IMR-90 (cell line): Measurements from ENCODE around the gene ENDOV. TPM values are rescaled to one million over a fixed set of nuclear protein-coding genes. Genes with fewer than 3 reads are reported as not detected.

Experiments used
- ATAC-seq: fragments of 200-7000 bp; cut with Tn5 transposase; 2 replicates; pipeline ENCODE4 v1.9.1; 2020; ENCODE audit warnings: low read depth, mild to moderate bottlenecking, moderate library complexity
- BruUV-seq: library from RNA; stranded (reverse); fragments of 400-500 nt; replicated peaks from 2 replicates; lab custom pipeline; 2021; lab: Mats Ljungman, UMichigan
- CTCF ChIA-PET: fragments of 300-600 bp; formaldehyde crosslinking; extraction: SDS; loops from one replicate; lab custom pipeline; 2021; ENCODE audit warnings: antibody characterized with exemption; lab: Yijun Ruan, JAX
- POLR2A ChIA-PET: fragments of 300-600 bp; sonication (Branson Sonifier 250); formaldehyde crosslinking; loops from one replicate; lab custom pipeline; 2022; ENCODE audit warnings: antibody characterized with exemption; ENCODE audit not compliant: unreplicated experiment; lab: Charles Lee
- DNase-seq: peaks from one replicate; pipeline ENCODE4 v3.0.0; 2013
- H2AFZ ChIP-seq: replicated peaks from 2 replicates; pipeline ENCODE3; 2013; ENCODE audit warnings: low read length, mild to moderate bottlenecking; ENCODE audit not compliant: poor library complexity
- H2AK5ac ChIP-seq: 2 replicates; pipeline ENCODE4 v1.6.1; 2013; ENCODE audit warnings: low read depth, low read length, inconsistent platforms
- H2AK9ac ChIP-seq: replicated peaks from 2 replicates; pipeline ENCODE3; 2013; ENCODE audit warnings: mild to moderate bottlenecking, low read depth, low read length, moderate library complexity; ENCODE audit not compliant: poor library complexity
- H2BK120ac ChIP-seq: 2 replicates; pipeline ENCODE4 v1.6.1; 2013; ENCODE audit warnings: low read depth, low read length, inconsistent platforms
- H2BK15ac ChIP-seq: 3 replicates; pipeline ENCODE4 v1.6.1; 2013; ENCODE audit warnings: low read depth, low read length, inconsistent platforms
- H2BK20ac ChIP-seq: 2 replicates; pipeline ENCODE4 v1.6.1; 2013; ENCODE audit warnings: low read depth, mild to moderate bottlenecking, inconsistent platforms, low read length, moderate library complexity
- H2BK5ac ChIP-seq: 2 replicates; pipeline ENCODE4 v1.6.1; 2013; ENCODE audit warnings: mild to moderate bottlenecking, low read depth, low read length, inconsistent platforms; ENCODE audit not compliant: poor library complexity, severe bottlenecking
- H3K14ac ChIP-seq: replicated peaks from 2 replicates; pipeline ENCODE4 v1.6.1; 2013; ENCODE audit warnings: low read depth, low read length, inconsistent platforms
- H3K18ac ChIP-seq: 2 replicates; pipeline ENCODE4 v1.6.1; 2013; ENCODE audit warnings: low read depth, low read length, control low read depth
- H3K23ac ChIP-seq: 2 replicates; pipeline ENCODE4 v1.6.1; 2013; ENCODE audit warnings: low read depth, low read length, inconsistent platforms
- H3K27ac ChIP-seq: 2 replicates; pipeline ENCODE4 v1.5.1; 2013; ENCODE audit warnings: mild to moderate bottlenecking, control low read depth, low read length; ENCODE audit not compliant: insufficient read depth
- H3K27me3 ChIP-seq: 2 replicates; pipeline ENCODE4 v1.6.1; 2013; ENCODE audit warnings: low read length; ENCODE audit not compliant: control insufficient read depth, insufficient read depth
- H3K36me3 ChIP-seq: 2 replicates; pipeline ENCODE4 v1.6.1; 2013; ENCODE audit warnings: low read length, mixed read lengths; ENCODE audit not compliant: control insufficient read depth, insufficient read depth
- H3K4ac ChIP-seq: 2 replicates; pipeline ENCODE4 v1.6.1; 2013; ENCODE audit warnings: low read depth, low read length, inconsistent platforms
- H3K4me1 ChIP-seq: 2 replicates; pipeline ENCODE4 v1.6.1; 2013; ENCODE audit warnings: low read length, mixed read lengths; ENCODE audit not compliant: control insufficient read depth, insufficient read depth
- H3K4me2 ChIP-seq: 2 replicates; pipeline ENCODE4 v1.6.1; 2013; ENCODE audit warnings: low read depth, mild to moderate bottlenecking, control low read depth, low read length, moderate library complexity
- H3K4me3 ChIP-seq: 2 replicates; pipeline ENCODE4 v1.5.1; 2013; ENCODE audit warnings: low read depth, mild to moderate bottlenecking, control low read depth, low read length, moderate library complexity; ENCODE audit not compliant: insufficient read depth
- H3K56ac ChIP-seq: 2 replicates; pipeline ENCODE4 v1.6.1; 2013; ENCODE audit warnings: low read length, inconsistent platforms; ENCODE audit not compliant: insufficient read depth; ENCODE audit errors: extremely low read depth
- H3K79me1 ChIP-seq, 2 experiments: 2 replicates each; pipeline ENCODE4 v1.6.1; 2013; ENCODE audit warnings: low read length in 2 of 2, inconsistent platforms in 1 of 2, low read depth in 1 of 2
- H3K9ac ChIP-seq: 2 replicates; pipeline ENCODE4 v1.6.1; 2013; ENCODE audit warnings: low read depth, low read length, control low read depth
- H3K9me1 ChIP-seq: 2 replicates; pipeline ENCODE4 v1.6.1; 2013; ENCODE audit warnings: low read length, inconsistent platforms; ENCODE audit not compliant: insufficient read depth
- H3K9me3 ChIP-seq: 2 replicates; pipeline ENCODE4 v1.6.1; 2013; ENCODE audit warnings: low read length; ENCODE audit not compliant: control insufficient read depth, insufficient read depth
- H4K20me1 ChIP-seq: 2 replicates; pipeline ENCODE4 v1.6.1; 2013; ENCODE audit warnings: low read length, inconsistent platforms; ENCODE audit not compliant: insufficient read depth
- H4K5ac ChIP-seq: 2 replicates; pipeline ENCODE4 v1.6.1; 2013; ENCODE audit warnings: mild to moderate bottlenecking, low read depth, low read length, control low read depth
- H4K8ac ChIP-seq, 2 experiments: 2 replicates each; pipeline ENCODE4 v1.6.1; 2013; ENCODE audit warnings: low read depth in 2 of 2, low read length in 2 of 2, control low read depth in 1 of 2, inconsistent platforms in 1 of 2
- H4K91ac ChIP-seq: 2 replicates; pipeline ENCODE4 v1.6.1; 2013; ENCODE audit warnings: low read depth, low read length, inconsistent platforms; ENCODE audit not compliant: insufficient read depth
- BHLHE40 ChIP-seq: fragments of 150-350 bp; IDR thresholded peaks from 2 replicates; pipeline ENCODE4 v1.6.1; 2016; ENCODE audit warnings: mild to moderate bottlenecking, low read depth, low read length
- CEBPB ChIP-seq: IDR thresholded peaks from 2 replicates; pipeline ENCODE4 v1.6.1; 2012; ENCODE audit warnings: low read depth, low read length, improper control_type of control experiment
- CHD1 ChIP-seq: IDR thresholded peaks from 2 replicates; pipeline ENCODE4 v1.6.1; 2012; ENCODE audit warnings: low read depth, low read length, improper control_type of control experiment
- CTCF ChIP-seq: conservative IDR thresholded peaks from 2 replicates; pipeline ENCODE4 v1.5.1; 2012; ENCODE audit warnings: mild to moderate bottlenecking, low read depth, low read length, improper control_type of control experiment
- FOS ChIP-seq: fragments of 150-350 bp; IDR thresholded peaks from 2 replicates; pipeline ENCODE4 v1.6.1; 2016; ENCODE audit warnings: low read depth, low read length
- MAFK ChIP-seq: IDR thresholded peaks from 2 replicates; pipeline ENCODE4 v1.6.1; 2012; ENCODE audit warnings: low read depth, low read length, improper control_type of control experiment
- MAZ ChIP-seq: IDR thresholded peaks from 2 replicates; pipeline ENCODE4 v1.6.1; 2012; ENCODE audit warnings: low read depth, mild to moderate bottlenecking, low read length, improper control_type of control experiment, moderate library complexity, borderline replicate concordance
- MXI1 ChIP-seq: IDR thresholded peaks from 2 replicates; pipeline ENCODE4 v1.6.1; 2012; ENCODE audit warnings: low read depth, mild to moderate bottlenecking, low read length, moderate library complexity, borderline replicate concordance
- NFE2L2 ChIP-seq: fragments of 150-350 bp; IDR thresholded peaks from 2 replicates; pipeline ENCODE4 v1.6.1; 2016; ENCODE audit warnings: low read depth, mild to moderate bottlenecking, low read length
- POLR2A ChIP-seq: IDR thresholded peaks from 2 replicates; pipeline ENCODE4 v1.6.1; 2012; ENCODE audit warnings: mild to moderate bottlenecking, low read depth, low read length
- RAD21 ChIP-seq: IDR thresholded peaks from 2 replicates; pipeline ENCODE4 v1.6.1; 2012; ENCODE audit warnings: low read length, improper control_type of control experiment
- RCOR1 ChIP-seq: IDR thresholded peaks from 2 replicates; pipeline ENCODE4 v1.6.1; 2012; ENCODE audit warnings: mild to moderate bottlenecking, low read length, improper control_type of control experiment; ENCODE audit not compliant: insufficient replicate concordance
- RFX5 ChIP-seq: IDR thresholded peaks from 2 replicates; pipeline ENCODE4 v1.8.0; 2012; ENCODE audit warnings: low read depth, mild to moderate bottlenecking, low read length, moderate library complexity
- SMC3 ChIP-seq: fragments of 150-350 bp; IDR thresholded peaks from 2 replicates; pipeline ENCODE4 v1.6.1; 2016; ENCODE audit warnings: low read depth, mild to moderate bottlenecking, antibody characterized with exemption, low read length, moderate library complexity
- USF2 ChIP-seq: fragments of 150-350 bp; IDR thresholded peaks from 2 replicates; pipeline ENCODE4 v1.6.1; 2017; ENCODE audit warnings: mild to moderate bottlenecking, antibody characterized with exemption, low read length, low read depth
- WGBS, 2 experiments: methylation state at CpG; one replicate each; pipeline versions ENCODE4 v1.1.5 to v1.1.7; 2013; ENCODE audit warnings: missing lambda C conversion rate in 2 of 2; ENCODE audit not compliant: insufficient read length in 1 of 2; ENCODE audit errors: extremely low coverage in 2 of 2; 5-methylcytosine and 5-hydroxymethylcytosine counted together
- dilution Hi-C: fragments of 300-500 bp; cut with HindIII; formaldehyde crosslinking; loops from one replicate; pipeline ENCODE4 v1.14.3; 2018; ENCODE audit warnings: low sequenced_read_pairs; ENCODE audit not compliant: unreplicated experiment
- in situ Hi-C: fragments of 300-500 bp; cut with MboI; formaldehyde crosslinking; loops from 3 replicates; pipeline ENCODE4 v1.14.3; 2019; ENCODE audit warnings: low sequenced_read_pairs, inconsistent platforms, mixed read lengths
- intact Hi-C: fragments of 100-400 bp; cut with micrococcal nuclease; formaldehyde crosslinking; loops from 2 replicates; pipeline ENCODE4 v1.10.0; 2022
- polyA plus RNA-seq, 3 experiments: library from polyadenylated mRNA; depleted of rRNA; stranded (reverse); fragments of >200 nt; gene quantifications; 2 replicates each; pipeline ENCODE4 v1.2.3, GENCODE V29; 2012; ENCODE audit warnings: low replicate concordance in 1 of 3
- total RNA-seq: library from RNA; depleted of rRNA; stranded (reverse); fragments of >200 nt; gene quantifications from 2 replicates; pipeline ENCODE4 v1.2.3, GENCODE V29; 2012
- TF ChIP-seq, protein P1 (sequence below): fragments of 150-350 bp; IDR thresholded peaks from 2 replicates; pipeline ENCODE4 v1.6.1; 2016; ENCODE audit warnings: low read depth, mild to moderate bottlenecking, low read length, moderate library complexity, borderline replicate concordance

Gene ENDOV
- total and polyA plus RNA-seq, 2 of the 4 experiments (the other 2 are of a cell fraction), result 15.1 to 30.3 TPM

GRCh38 chr17:80424261-80424660 is 9.3 kb downstream of the ENDOV start:
- Histone ChIP-seq H3K4me2 (no peak overlapping the region), H3K14ac (no peak overlapping the region), H3K4me3 (no peak overlapping the region), H3K9me1 (peaks cover 4% of the 10 kb centered on the region), H4K91ac (no peak overlapping the region), H4K20me1 (peaks cover 15% of the 10 kb centered on the region), H2AK5ac (no peak overlapping the region), H3K9ac (no peak overlapping the region), H3K9me3 (no peaks in the 10 kb centered on the region), H4K8ac (no peak overlapping the region), H2AFZ (no peak overlapping the region), H3K36me3 (peaks cover 13% of the 10 kb centered on the region), H3K18ac (no peak overlapping the region), H3K56ac (no peak overlapping the region), H2BK15ac (no peak overlapping the region), H3K4ac (no peak overlapping the region), H2BK120ac (no peak overlapping the region), H4K5ac (no peak overlapping the region), H3K27ac (no peak overlapping the region), H2AK9ac (peak overlapping the region; percentile 37), H3K23ac (no peak overlapping the region), H2BK5ac (no peak overlapping the region), H3K27me3 (no peaks in the 10 kb centered on the region), H3K79me1 (peaks cover 12 to 18% of the 10 kb centered on the region in 2 experiments), H2BK20ac (no peak overlapping the region), H3K4me1 (no peaks in the 10 kb centered on the region)
- TF ChIP-seq SMC3 (no peak), RCOR1 (no peak), CEBPB (no peak), CHD1 (no peak), BHLHE40 (no peak), MAZ (no peak), NFE2L2 (no peak), CTCF (no peak), MXI1 (no peak), USF2 (no peak), FOS (no peak), RAD21 (no peak), RFX5 (no peak), MAFK (no peak), POLR2A (no peak)
- TF ChIP-seq, protein P1, sequence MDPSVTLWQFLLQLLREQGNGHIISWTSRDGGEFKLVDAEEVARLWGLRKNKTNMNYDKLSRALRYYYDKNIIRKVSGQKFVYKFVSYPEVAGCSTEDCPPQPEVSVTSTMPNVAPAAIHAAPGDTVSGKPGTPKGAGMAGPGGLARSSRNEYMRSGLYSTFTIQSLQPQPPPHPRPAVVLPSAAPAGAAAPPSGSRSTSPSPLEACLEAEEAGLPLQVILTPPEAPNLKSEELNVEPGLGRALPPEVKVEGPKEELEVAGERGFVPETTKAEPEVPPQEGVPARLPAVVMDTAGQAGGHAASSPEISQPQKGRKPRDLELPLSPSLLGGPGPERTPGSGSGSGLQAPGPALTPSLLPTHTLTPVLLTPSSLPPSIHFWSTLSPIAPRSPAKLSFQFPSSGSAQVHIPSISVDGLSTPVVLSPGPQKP, result no peak
- in situ Hi-C loops, result loop anchor here (10.0 kb wide), 1 partner anchor 451 kb away; no protein-coding TSS in a partner anchor
- intact Hi-C loops, result no loop called here
- ChIA-PET CTCF (no interaction called here), POLR2A (no interaction called here)
- no peak for DNase-seq
- dilution Hi-C loops, result no loop called here
- ATAC-seq, result no peak
- WGBS, 2 experiments, result 90% methylated on average over 4 of the region's 8 CpGs; no CpG with 5 or more reads in 1 of the 2 experiments
- no TSS peak for BruUV-seq
